ENCODE results near the gene RPL12. TPM values are rescaled to one million over a fixed set of nuclear protein-coding genes. Genes with fewer than 3 reads are reported as not detected.

Gene RPL12
- polyA plus RNA-seq, 1 donor (not counting 4 experiments of a cell fraction or from before 2014, with no cell fraction given), result 2,671 TPM

DNA sequence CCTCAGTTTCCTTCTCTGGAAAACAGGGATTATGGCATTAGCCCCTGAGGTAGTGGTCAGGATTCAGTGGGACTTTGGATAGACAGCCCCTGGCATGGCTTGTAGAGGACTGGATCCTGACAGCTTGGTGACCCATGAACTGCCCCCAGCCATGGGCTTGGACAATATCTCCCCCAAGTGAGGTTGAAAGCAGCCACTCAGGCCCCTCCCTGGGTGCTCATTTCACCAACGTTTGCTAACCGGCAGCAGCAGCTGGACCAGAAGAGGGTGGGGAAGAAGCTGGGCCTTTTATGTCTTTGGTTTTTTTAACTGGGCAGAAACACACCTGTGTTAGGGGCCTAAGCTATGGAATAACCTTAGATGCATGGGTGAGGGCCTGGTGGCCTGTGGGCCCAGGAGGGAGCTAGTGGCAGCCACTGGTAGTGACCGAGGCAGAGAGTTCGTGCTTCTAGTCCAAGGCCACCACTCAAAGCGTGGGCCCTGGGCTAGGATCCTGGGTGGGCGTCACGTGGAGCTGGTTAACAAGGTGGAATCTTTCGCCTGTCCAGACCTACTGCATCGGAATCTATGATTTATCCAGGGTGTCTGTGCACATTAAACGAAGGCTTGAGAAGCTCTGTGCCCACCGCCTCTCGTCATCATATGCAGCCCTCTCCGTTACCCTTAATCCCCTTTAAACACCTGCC, 52.3 kb downstream of the RPL12 start:
- H3K9ac ChIP-seq (ENCODE audit: control insufficient read depth, extremely low read depth, insufficient read depth, low read length), result no peak overlapping the region
- H3K36me3 ChIP-seq (ENCODE audit: control insufficient read depth in 2 of 2, extremely low read depth in 1 of 2, insufficient read depth in 2 of 2, low read length in 2 of 2), result peaks cover 4 to 5% of the 10 kb centered on the region in 2 experiments

DNA sequence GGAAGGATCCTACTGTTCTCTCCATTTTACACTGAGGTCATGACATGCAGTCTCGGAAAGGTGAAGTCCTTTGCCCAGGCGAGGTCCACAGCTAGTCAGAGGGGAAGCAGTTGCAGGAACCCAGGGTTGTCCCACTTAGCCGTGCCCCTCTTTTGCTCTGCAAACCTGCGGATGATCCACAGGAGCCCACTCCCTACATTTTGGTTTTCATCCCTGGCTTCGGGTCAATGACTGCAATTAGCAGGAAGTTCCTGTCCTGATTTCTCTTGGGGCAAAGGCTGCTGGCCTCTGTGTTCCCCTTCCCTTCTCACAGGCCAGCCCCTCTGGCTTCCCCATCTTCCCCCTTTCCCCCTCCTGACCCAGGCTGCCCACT, 52.9 kb downstream of the RPL12 start:
- H3K4me3 ChIP-seq (ENCODE audit: control insufficient read depth in 2 of 3, extremely low read depth in 1 of 3, insufficient read depth in 2 of 3, low read depth in 1 of 3, low read length in 3 of 3), result peak overlapping the region; percentile 70 to 78 (median 76)
- no peak overlapping the region for H3K27ac ChIP-seq (ENCODE audit: control insufficient read depth, insufficient read depth, low read length)

More for the DNA sequence above, 52.3 kb downstream of the RPL12 start:
- H2AFZ ChIP-seq (ENCODE audit: control insufficient read depth, low read length), result no peak overlapping the region
- H3K79me2 ChIP-seq (ENCODE audit: control insufficient read depth, insufficient read depth, low read length), result no peaks in the 10 kb centered on the region
- H3K9me1 ChIP-seq (ENCODE audit: control insufficient read depth, extremely low read depth, insufficient read depth, low read length), result no peaks in the 10 kb centered on the region
- peak overlapping the region; percentile 91 for H3K4me2 ChIP-seq (ENCODE audit: control insufficient read depth, extremely low read depth, insufficient read depth, low read depth, low read length)
- dilution Hi-C loops (cut with MboI; ENCODE audit: extremely low pct_ligation_motif_present, low sequenced_read_pairs), result loop anchor here (10.0 kb wide), 1 partner anchor 64 kb away; no protein-coding TSS in a partner anchor
- H3K9me3 ChIP-seq (ENCODE audit: control insufficient read depth, low read depth, low read length), result no peaks in the 10 kb centered on the region
- H4K20me1 ChIP-seq (ENCODE audit: control insufficient read depth, extremely low read depth, insufficient read depth, low read length), result no peaks in the 10 kb centered on the region
- H3K27ac ChIP-seq (ENCODE audit: control insufficient read depth, insufficient read depth, low read length), result no peak overlapping the region
- DNase-seq (ENCODE audit: low read depth, low spot score), result no peak
- no peaks in the 10 kb centered on the region for H3K27me3 ChIP-seq (ENCODE audit: control insufficient read depth, extremely low read depth, insufficient read depth, low read length)
- TF ChIP-seq EZH2 (IDR thresholded peaks at IDR 0.05; ENCODE audit: low read length), result no peak
- TF ChIP-seq, protein P1, sequence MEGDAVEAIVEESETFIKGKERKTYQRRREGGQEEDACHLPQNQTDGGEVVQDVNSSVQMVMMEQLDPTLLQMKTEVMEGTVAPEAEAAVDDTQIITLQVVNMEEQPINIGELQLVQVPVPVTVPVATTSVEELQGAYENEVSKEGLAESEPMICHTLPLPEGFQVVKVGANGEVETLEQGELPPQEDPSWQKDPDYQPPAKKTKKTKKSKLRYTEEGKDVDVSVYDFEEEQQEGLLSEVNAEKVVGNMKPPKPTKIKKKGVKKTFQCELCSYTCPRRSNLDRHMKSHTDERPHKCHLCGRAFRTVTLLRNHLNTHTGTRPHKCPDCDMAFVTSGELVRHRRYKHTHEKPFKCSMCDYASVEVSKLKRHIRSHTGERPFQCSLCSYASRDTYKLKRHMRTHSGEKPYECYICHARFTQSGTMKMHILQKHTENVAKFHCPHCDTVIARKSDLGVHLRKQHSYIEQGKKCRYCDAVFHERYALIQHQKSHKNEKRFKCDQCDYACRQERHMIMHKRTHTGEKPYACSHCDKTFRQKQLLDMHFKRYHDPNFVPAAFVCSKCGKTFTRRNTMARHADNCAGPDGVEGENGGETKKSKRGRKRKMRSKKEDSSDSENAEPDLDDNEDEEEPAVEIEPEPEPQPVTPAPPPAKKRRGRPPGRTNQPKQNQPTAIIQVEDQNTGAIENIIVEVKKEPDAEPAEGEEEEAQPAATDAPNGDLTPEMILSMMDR (optimal IDR thresholded peaks at IDR 0.05 in 1 of 3, IDR thresholded peaks at IDR 0.05 in 1 of 3, conservative IDR thresholded peaks at IDR 0.05 in 1 of 3; ENCODE audit: extremely low read depth in 1 of 3, insufficient read depth in 2 of 3, low read length in 3 of 3), result no peak
- peaks cover 11% of the 10 kb centered on the region for H3K4me1 ChIP-seq (ENCODE audit: control insufficient read depth, extremely low read depth, insufficient read depth, low read length)
- FAIRE-seq, result no peak
- no peak overlapping the region for H3K4me3 ChIP-seq (ENCODE audit: control insufficient read depth in 2 of 3, extremely low read depth in 1 of 3, insufficient read depth in 2 of 3, low read depth in 1 of 3, low read length in 3 of 3)

More for the DNA sequence above, 52.9 kb downstream of the RPL12 start:
- H3K27me3 ChIP-seq (ENCODE audit: control insufficient read depth, extremely low read depth, insufficient read depth, low read length), result no peaks in the 10 kb centered on the region
- TF ChIP-seq, protein P1 (optimal IDR thresholded peaks at IDR 0.05 in 1 of 3, IDR thresholded peaks at IDR 0.05 in 1 of 3, conservative IDR thresholded peaks at IDR 0.05 in 1 of 3; ENCODE audit: extremely low read depth in 1 of 3, insufficient read depth in 2 of 3, low read length in 3 of 3), result no peak
- TF ChIP-seq EZH2 (IDR thresholded peaks at IDR 0.05; ENCODE audit: low read length), result no peak
- FAIRE-seq (no peak), DNase-seq (ENCODE audit: low read depth, low spot score) (no peak)
- peaks cover 11% of the 10 kb centered on the region for H3K4me1 ChIP-seq (ENCODE audit: control insufficient read depth, extremely low read depth, insufficient read depth, low read length)
- no peaks in the 10 kb centered on the region for H3K9me3 ChIP-seq (ENCODE audit: control insufficient read depth, low read depth, low read length)
- H3K9ac ChIP-seq (ENCODE audit: control insufficient read depth, extremely low read depth, insufficient read depth, low read length), result peak overlapping the region; percentile 77
- H3K79me2 ChIP-seq (ENCODE audit: control insufficient read depth, insufficient read depth, low read length), result no peaks in the 10 kb centered on the region
- peak overlapping the region; percentile 91 for H3K4me2 ChIP-seq (ENCODE audit: control insufficient read depth, extremely low read depth, insufficient read depth, low read depth, low read length)
- peaks cover 4% of the 10 kb centered on the region in 2 experiments for H3K36me3 ChIP-seq (ENCODE audit: control insufficient read depth in 2 of 2, extremely low read depth in 1 of 2, insufficient read depth in 2 of 2, low read length in 2 of 2)
- no peaks in the 10 kb centered on the region for H3K9me1 ChIP-seq (ENCODE audit: control insufficient read depth, extremely low read depth, insufficient read depth, low read length)
- dilution Hi-C loops (cut with MboI; ENCODE audit: extremely low pct_ligation_motif_present, low sequenced_read_pairs), result loop anchor here (10.0 kb wide), 1 partner anchor 63 kb away; no protein-coding TSS in a partner anchor
- no peaks in the 10 kb centered on the region for H4K20me1 ChIP-seq (ENCODE audit: control insufficient read depth, extremely low read depth, insufficient read depth, low read length)
- H2AFZ ChIP-seq (ENCODE audit: control insufficient read depth, low read length), result no peak overlapping the region

Small RNAs within 50 kb of the gene (small RNA-seq; reads per million reads assigned to genes)
- gene RF00019 (ENCODE audit: insufficient read length in 3 of 3, low read depth in 3 of 3, low replicate concordance in 1 of 3) (0 reads per million in 3 experiments), gene SNORA65 (ENCODE audit: insufficient read length in 3 of 3, low read depth in 3 of 3, low replicate concordance in 1 of 3) (19.3 to 83.1 (median 26.5) reads per million in 3 experiments)

Other genes starting within 250 kb of the RPL12 start
- gene GARNL3, start 186.6 kb downstream of the RPL12 start, polyA plus RNA-seq, result 2.0 to 3.3 TPM (median 2.4 TPM) in 3 replicates
- 7.1 to 14.2 TPM (median 9.5 TPM) in 3 replicates for gene SLC2A8, start 54.2 kb downstream of the RPL12 start, polyA plus RNA-seq
- gene ZNF79, start 27.0 kb downstream of the RPL12 start, polyA plus RNA-seq, result 4.3 to 6.6 TPM (median 4.8 TPM) in 3 replicates
- gene LRSAM1, start 104 bp upstream of the RPL12 start, polyA plus RNA-seq, result 5.2 to 11.6 TPM (median 7.2 TPM) in 3 replicates
- gene STXBP1, start 160.9 kb upstream of the RPL12 start, polyA plus RNA-seq, result 7.8 to 22.2 TPM (median 17.1 TPM) in 3 replicates